ENCODE measurements around the gene ERGIC3.

ERGIC3 gene

GRCh38 chr20:35541783-35542662 lies at the start of gene ERGIC3:
Gene ERGIC3 (plus strand): TSS chr20:35542078. CDS start chr20:35542098, 20 bp downstream.
- Mint-ChIP-seq H3K36me3 (ENCODE audit: low read depth) (peaks cover 3% of the 10 kb centered on the region), H3K27me3 (ENCODE audit: low read depth) (no peaks in the 10 kb centered on the region), H3K9me3 (no peaks in the 10 kb centered on the region)

GRCh38 chr20:35492352-35492751 lies 49.5 kb upstream of the ERGIC3 start:
- Mint-ChIP-seq H3K36me3 (ENCODE audit: low read depth) (peaks cover 68% of the 10 kb centered on the region), H3K9me3 (no peaks in the 10 kb centered on the region), H3K4me3 (peak overlapping the region; percentile 100), H3K27ac (peak overlapping the region; percentile 100), H3K4me1 (ENCODE audit: low read depth) (peaks cover 36% of the 10 kb centered on the region), H3K27me3 (ENCODE audit: low read depth) (no peaks in the 10 kb centered on the region)
- DNase-seq (ENCODE audit: low spot score) = no peak

More at GRCh38 chr20:35541783-35542662, at the start of gene ERGIC3:
- peaks cover 12% of the 10 kb centered on the region for H3K4me1 Mint-ChIP-seq (ENCODE audit: low read depth)
- H3K4me3 Mint-ChIP-seq = peak within 1 kb of the TSS; percentile 89
- H3K27ac Mint-ChIP-seq = peak within 1 kb of the TSS; percentile 92
- peak; percentile 97 for DNase-seq (ENCODE audit: low spot score)

GRCh38 chr20:35496481-35496880 lies 45.4 kb upstream of the ERGIC3 start:
- Mint-ChIP-seq H3K27ac (no peak overlapping the region), H3K27me3 (ENCODE audit: low read depth) (no peaks in the 10 kb centered on the region), H3K4me1 (ENCODE audit: low read depth) (peaks cover 18% of the 10 kb centered on the region), H3K9me3 (no peaks in the 10 kb centered on the region), H3K4me3 (no peak overlapping the region), H3K36me3 (ENCODE audit: low read depth) (peaks cover 62% of the 10 kb centered on the region)
- DNase-seq (ENCODE audit: low spot score) = no peak

- Mint-ChIP-seq H3K36me3 (ENCODE audit: low read depth) (peaks cover 65% of the 10 kb centered on the region), H3K27me3 (ENCODE audit: low read depth) (no peaks in the 10 kb centered on the region), H3K27ac (no peak overlapping the region), H3K4me3 (no peak overlapping the region), H3K9me3 (no peaks in the 10 kb centered on the region), H3K4me1 (ENCODE audit: low read depth) (peaks cover 12% of the 10 kb centered on the region)
- no peak for DNase-seq (ENCODE audit: low spot score)
These were observed 44.6 kb upstream of the ERGIC3 start for GRCh38 chr20:35497320-35497719.

GRCh38 chr20:35497780-35498189 lies 44.1 kb upstream of the ERGIC3 start:
- H3K27me3 Mint-ChIP-seq (ENCODE audit: low read depth) = no peaks in the 10 kb centered on the region
- H3K4me1 Mint-ChIP-seq (ENCODE audit: low read depth) = peaks cover 9% of the 10 kb centered on the region
- peaks cover 68% of the 10 kb centered on the region for H3K36me3 Mint-ChIP-seq (ENCODE audit: low read depth)
- no peak overlapping the region for H3K4me3 Mint-ChIP-seq
- H3K27ac Mint-ChIP-seq = no peak overlapping the region
- DNase-seq (ENCODE audit: low spot score) = no peak
- no peaks in the 10 kb centered on the region for H3K9me3 Mint-ChIP-seq

GRCh38 chr20:35499271-35499670 lies 42.6 kb upstream of the ERGIC3 start:
- Mint-ChIP-seq H3K4me1 (ENCODE audit: low read depth) (peaks cover 3% of the 10 kb centered on the region), H3K9me3 (no peaks in the 10 kb centered on the region), H3K36me3 (ENCODE audit: low read depth) (peaks cover 68% of the 10 kb centered on the region), H3K27me3 (ENCODE audit: low read depth) (no peaks in the 10 kb centered on the region), H3K27ac (no peak overlapping the region), H3K4me3 (no peak overlapping the region)
- no peak for DNase-seq (ENCODE audit: low spot score)

- Mint-ChIP-seq H3K27me3 (ENCODE audit: low read depth) (no peaks in the 10 kb centered on the region), H3K27ac (no peak overlapping the region), H3K4me3 (no peak overlapping the region), H3K36me3 (ENCODE audit: low read depth) (peaks cover 67% of the 10 kb centered on the region), H3K9me3 (no peaks in the 10 kb centered on the region), H3K4me1 (ENCODE audit: low read depth) (peaks cover 12% of the 10 kb centered on the region)
- DNase-seq (ENCODE audit: low spot score) = no peak
These were observed 39.5 kb upstream of the ERGIC3 start for GRCh38 chr20:35502352-35502751.

GRCh38 chr20:35503281-35503680 lies 38.6 kb upstream of the ERGIC3 start:
- peaks cover 67% of the 10 kb centered on the region for H3K36me3 Mint-ChIP-seq (ENCODE audit: low read depth)
- H3K9me3 Mint-ChIP-seq = no peaks in the 10 kb centered on the region
- peaks cover 12% of the 10 kb centered on the region for H3K4me1 Mint-ChIP-seq (ENCODE audit: low read depth)
- no peak overlapping the region for H3K4me3 Mint-ChIP-seq
- peak overlapping the region; percentile 16 for H3K27ac Mint-ChIP-seq
- H3K27me3 Mint-ChIP-seq (ENCODE audit: low read depth) = no peaks in the 10 kb centered on the region
- no peak for DNase-seq (ENCODE audit: low spot score)

GRCh38 chr20:35503841-35504561 lies 37.9 kb upstream of the ERGIC3 start:
- Mint-ChIP-seq H3K27ac (peak overlapping the region; percentile 69), H3K9me3 (no peaks in the 10 kb centered on the region), H3K4me3 (no peak overlapping the region), H3K4me1 (ENCODE audit: low read depth) (peaks cover 12% of the 10 kb centered on the region), H3K27me3 (ENCODE audit: low read depth) (no peaks in the 10 kb centered on the region), H3K36me3 (ENCODE audit: low read depth) (peaks cover 67% of the 10 kb centered on the region)
- DNase-seq (ENCODE audit: low spot score) = no peak

GRCh38 chr20:35504751-35505150 lies 37.1 kb upstream of the ERGIC3 start:
- Mint-ChIP-seq H3K4me3 (no peak overlapping the region), H3K4me1 (ENCODE audit: low read depth) (peaks cover 12% of the 10 kb centered on the region), H3K9me3 (no peaks in the 10 kb centered on the region), H3K36me3 (ENCODE audit: low read depth) (peaks cover 64% of the 10 kb centered on the region), H3K27ac (no peak overlapping the region), H3K27me3 (ENCODE audit: low read depth) (no peaks in the 10 kb centered on the region)
- DNase-seq (ENCODE audit: low spot score) = no peak

- Mint-ChIP-seq H3K36me3 (ENCODE audit: low read depth) (peaks cover 58% of the 10 kb centered on the region), H3K9me3 (no peaks in the 10 kb centered on the region), H3K27me3 (ENCODE audit: low read depth) (no peaks in the 10 kb centered on the region), H3K4me1 (ENCODE audit: low read depth) (peaks cover 12% of the 10 kb centered on the region), H3K27ac (peak overlapping the region; percentile 42), H3K4me3 (no peak overlapping the region)
- DNase-seq (ENCODE audit: low spot score) = no peak
These were observed 35.7 kb upstream of the ERGIC3 start for GRCh38 chr20:35506179-35506578.

- peak overlapping the region; percentile 12 for H3K27ac Mint-ChIP-seq
- peaks cover 60% of the 10 kb centered on the region for H3K36me3 Mint-ChIP-seq (ENCODE audit: low read depth)
- H3K4me3 Mint-ChIP-seq = no peak overlapping the region
- no peak for DNase-seq (ENCODE audit: low spot score)
- H3K27me3 Mint-ChIP-seq (ENCODE audit: low read depth) = no peaks in the 10 kb centered on the region
- H3K4me1 Mint-ChIP-seq (ENCODE audit: low read depth) = peaks cover 12% of the 10 kb centered on the region
- no peaks in the 10 kb centered on the region for H3K9me3 Mint-ChIP-seq
These were observed 34.8 kb upstream of the ERGIC3 start for GRCh38 chr20:35506872-35507638.

- H3K36me3 Mint-ChIP-seq (ENCODE audit: low read depth) = peaks cover 46% of the 10 kb centered on the region
- no peaks in the 10 kb centered on the region for H3K27me3 Mint-ChIP-seq (ENCODE audit: low read depth)
- no peak overlapping the region for H3K4me3 Mint-ChIP-seq
- DNase-seq (ENCODE audit: low spot score) = no peak
- no peaks in the 10 kb centered on the region for H3K9me3 Mint-ChIP-seq
- no peak overlapping the region for H3K27ac Mint-ChIP-seq
- peaks cover 12% of the 10 kb centered on the region for H3K4me1 Mint-ChIP-seq (ENCODE audit: low read depth)
These were observed 33.2 kb upstream of the ERGIC3 start for GRCh38 chr20:35508493-35509218.
